Vagina (tissue), 2 donors: ENCODE data around the gene ACOT11. TPM values are rescaled to one million over a fixed set of nuclear protein-coding genes. Genes with fewer than 3 reads are reported as not detected.
A peak's percentile ranks its signal among the peaks of the same experiment; 100 is the strongest.
"Not testable (repeated sequence)": the region's sequence is repeated elsewhere in the genome, so short reads cannot be mapped to it uniquely, and the experiment has no call there.

ENCODE experiments used
- DNase-seq, 2 donors: peaks; one replicate each; pipeline ENCODE4 v3.0.0-alpha.2; 2017; ENCODE audit errors: extremely low spot score in 2 of 2
- H3K27ac ChIP-seq: fragments of 200-600 bp; sonication (generic); one replicate; pipeline ENCODE4 v1.5.1; 2019
- H3K27me3 ChIP-seq: fragments of 200-600 bp; sonication (generic); one replicate; pipeline ENCODE4 v1.5.1; 2019
- H3K36me3 ChIP-seq, 2 donors: fragments of 200-600 bp; sonication (generic); one replicate each; pipeline ENCODE4 v1.5.1; 2017 to 2019
- H3K4me1 ChIP-seq: fragments of 200-600 bp; sonication (generic); one replicate; pipeline ENCODE4 v1.5.1; 2019
- H3K4me3 ChIP-seq, 2 donors: fragments of 200-600 bp; sonication (generic); 1 replicate in 1 of 2; 2 replicates in 1 of 2; pipeline ENCODE4 v1.5.1; 2016 to 2019
- H3K9me3 ChIP-seq: fragments of 200-600 bp; sonication (generic); one replicate; pipeline ENCODE4 v1.5.1; 2019
- POLR2A ChIP-seq, 2 donors: fragments of 450-650 bp; IDR thresholded peaks; one replicate each; pipeline ENCODE4 v1.6.1; 2017; ENCODE audit warnings: antibody characterized with exemption in 2 of 2, mild to moderate bottlenecking in 2 of 2, moderate library complexity in 2 of 2
- POLR2AphosphoS5 ChIP-seq, 2 donors: sonication (generic); formaldehyde crosslinking; IDR thresholded peaks; one replicate each; pipeline ENCODE4 v1.9.0; 2017; ENCODE audit warnings: antibody characterized with exemption in 2 of 2, mild to moderate bottlenecking in 2 of 2, low read depth in 1 of 2; ENCODE audit not compliant: insufficient read depth in 1 of 2
- intact Hi-C: fragments of 100-400 bp; cut with DNase I; formaldehyde crosslinking; loops from one replicate; pipeline ENCODE4 v1.15.1; 2023
- total RNA-seq: library from RNA; depleted of rRNA; stranded (reverse); fragments of >200 nt; gene quantifications from one replicate; pipeline ENCODE4 v1.2.3, GENCODE V29; 2016
- TF ChIP-seq, protein P1 (sequence below), 3 experiments: fragments of 450-650 bp in 2 of 3; fragments of 200-600 bp in 1 of 3; sonication (generic) in 1 of 3; IDR thresholded peaks; one replicate each; pipeline ENCODE4 v1.5.1; 2017 to 2019; ENCODE audit warnings: antibody characterized with exemption in 3 of 3, mild to moderate bottlenecking in 2 of 3, moderate library complexity in 2 of 3

ACOT11 gene
- total RNA-seq, 1 donor from 2014 or later = 26.0 TPM

DNA sequence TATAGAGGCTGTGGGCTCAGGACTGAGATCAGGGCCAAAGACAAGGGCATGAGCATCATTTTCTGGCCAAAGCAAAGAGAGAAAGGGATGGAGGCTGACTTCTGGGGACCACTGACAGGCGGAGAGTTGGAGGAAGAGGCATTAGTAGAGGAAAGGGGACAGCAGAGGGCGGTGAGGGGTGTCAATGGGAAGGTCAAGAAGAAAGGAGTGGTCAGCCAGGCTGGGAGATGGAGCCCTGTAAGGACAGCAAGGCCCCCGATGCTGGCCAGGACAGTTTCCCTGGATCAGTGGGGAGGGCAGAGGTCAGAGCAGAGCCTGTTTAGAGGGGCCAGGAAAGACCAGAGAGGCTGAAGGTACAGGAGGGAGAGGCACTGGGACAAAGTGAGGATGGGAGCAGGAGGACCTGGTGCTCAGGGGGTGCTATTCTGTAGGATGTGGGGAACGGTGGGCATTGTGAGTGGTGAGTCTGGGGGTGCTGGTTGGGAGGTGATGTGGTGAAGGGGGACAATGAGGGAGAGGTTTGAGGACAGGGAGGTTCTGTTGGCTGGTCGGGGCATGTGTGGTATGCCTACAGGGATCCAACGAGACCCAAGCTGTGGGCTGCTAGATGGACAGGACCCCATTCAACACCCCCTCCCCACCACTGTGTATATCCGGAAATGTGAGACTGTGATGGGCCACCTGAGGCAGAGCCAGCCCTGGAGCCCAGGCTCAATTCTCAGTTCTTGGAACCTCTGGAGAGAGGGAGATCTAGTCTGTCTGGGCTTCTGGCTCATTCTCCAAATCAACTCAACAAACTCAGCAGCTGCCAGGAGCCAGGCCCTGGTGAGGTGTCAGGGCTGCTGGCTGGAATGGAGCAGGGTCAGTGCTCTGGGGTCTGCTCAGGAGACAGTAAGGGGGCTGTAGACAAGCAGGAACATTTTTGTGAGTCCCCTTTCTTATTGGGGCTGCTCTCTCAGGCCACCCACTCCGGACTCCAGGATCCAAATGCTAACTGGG lies 76.7 kb downstream of the ACOT11 start:
- no peak overlapping the region for H3K27ac ChIP-seq
- TF ChIP-seq, protein P1, sequence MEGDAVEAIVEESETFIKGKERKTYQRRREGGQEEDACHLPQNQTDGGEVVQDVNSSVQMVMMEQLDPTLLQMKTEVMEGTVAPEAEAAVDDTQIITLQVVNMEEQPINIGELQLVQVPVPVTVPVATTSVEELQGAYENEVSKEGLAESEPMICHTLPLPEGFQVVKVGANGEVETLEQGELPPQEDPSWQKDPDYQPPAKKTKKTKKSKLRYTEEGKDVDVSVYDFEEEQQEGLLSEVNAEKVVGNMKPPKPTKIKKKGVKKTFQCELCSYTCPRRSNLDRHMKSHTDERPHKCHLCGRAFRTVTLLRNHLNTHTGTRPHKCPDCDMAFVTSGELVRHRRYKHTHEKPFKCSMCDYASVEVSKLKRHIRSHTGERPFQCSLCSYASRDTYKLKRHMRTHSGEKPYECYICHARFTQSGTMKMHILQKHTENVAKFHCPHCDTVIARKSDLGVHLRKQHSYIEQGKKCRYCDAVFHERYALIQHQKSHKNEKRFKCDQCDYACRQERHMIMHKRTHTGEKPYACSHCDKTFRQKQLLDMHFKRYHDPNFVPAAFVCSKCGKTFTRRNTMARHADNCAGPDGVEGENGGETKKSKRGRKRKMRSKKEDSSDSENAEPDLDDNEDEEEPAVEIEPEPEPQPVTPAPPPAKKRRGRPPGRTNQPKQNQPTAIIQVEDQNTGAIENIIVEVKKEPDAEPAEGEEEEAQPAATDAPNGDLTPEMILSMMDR (IDR thresholded peaks at IDR 0.05) = no peak
- TF ChIP-seq POLR2AphosphoS5 (IDR thresholded peaks at IDR 0.05; ENCODE audit: insufficient read depth in 1 of 2, low read depth in 1 of 2) = no peak
- TF ChIP-seq POLR2A (IDR thresholded peaks at IDR 0.05) = no peak
- intact Hi-C loops = no loop called here
- no peaks in the 10 kb centered on the region for H3K4me1 ChIP-seq
- no peaks in the 10 kb centered on the region for H3K36me3 ChIP-seq
- no peaks in the 10 kb centered on the region for H3K27me3 ChIP-seq
- H3K4me3 ChIP-seq = no peak overlapping the region
- peak in 1 of 2 donors; percentile 56 for DNase-seq
- H3K9me3 ChIP-seq = no peaks in the 10 kb centered on the region

DNA sequence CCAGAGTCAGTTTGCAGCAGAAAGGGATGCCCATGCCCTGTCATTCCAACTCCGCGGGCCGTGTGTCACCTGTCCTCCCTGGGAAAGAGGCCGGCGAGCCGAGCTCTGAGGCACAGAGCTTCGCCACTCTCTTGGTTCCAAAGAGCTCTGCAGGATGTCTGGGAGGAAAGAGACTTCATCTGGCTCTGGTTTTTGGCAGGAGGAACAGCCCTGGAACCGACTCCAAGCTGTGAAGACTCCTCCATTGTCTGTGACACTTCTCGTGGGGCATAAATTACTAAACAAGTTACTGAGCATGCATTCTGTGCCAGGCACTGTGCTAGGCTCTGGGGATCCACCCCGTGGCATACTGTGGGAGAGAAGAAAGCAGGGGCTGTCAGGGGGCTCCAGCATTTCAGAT lies 79.2 kb downstream of the ACOT11 start:
- Histone ChIP-seq H3K36me3 (no peaks in the 10 kb centered on the region), H3K27me3 (no peaks in the 10 kb centered on the region), H3K4me3 (no peak overlapping the region), H3K27ac (no peak overlapping the region), H3K9me3 (no peaks in the 10 kb centered on the region), H3K4me1 (no peaks in the 10 kb centered on the region)
- intact Hi-C loops = no loop called here
- DNase-seq = no peak
- TF ChIP-seq, protein P1 (IDR thresholded peaks at IDR 0.05) = no peak
- no peak for TF ChIP-seq POLR2A (IDR thresholded peaks at IDR 0.05)
- no peak for TF ChIP-seq POLR2AphosphoS5 (IDR thresholded peaks at IDR 0.05; ENCODE audit: insufficient read depth in 1 of 2, low read depth in 1 of 2)

DNA sequence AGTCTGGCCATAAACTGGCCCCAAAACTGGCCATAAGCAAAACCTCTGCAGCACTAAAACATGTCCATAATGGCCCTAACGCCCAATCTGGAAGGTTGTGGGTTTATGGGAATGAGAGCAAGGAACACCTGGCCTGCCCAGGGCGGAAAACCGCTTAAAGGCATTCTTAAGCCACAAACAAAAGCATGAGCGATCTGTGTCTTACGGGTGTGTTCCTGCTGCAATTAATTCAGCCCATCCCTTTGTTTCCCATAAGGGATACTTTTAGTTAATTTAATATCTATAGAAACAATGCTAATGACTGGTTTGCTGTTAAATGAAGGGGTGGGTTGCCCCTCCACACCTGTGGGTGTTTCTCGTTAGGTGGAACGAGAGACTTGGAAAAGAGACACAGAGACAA lies 87.8 kb downstream of the ACOT11 start:
- intact Hi-C loops, H3K36me3 ChIP-seq, H3K4me3 ChIP-seq, H3K27me3 ChIP-seq, DNase-seq, H3K4me1 ChIP-seq, H3K27ac ChIP-seq, H3K9me3 ChIP-seq: not testable (repeated sequence)

DNA sequence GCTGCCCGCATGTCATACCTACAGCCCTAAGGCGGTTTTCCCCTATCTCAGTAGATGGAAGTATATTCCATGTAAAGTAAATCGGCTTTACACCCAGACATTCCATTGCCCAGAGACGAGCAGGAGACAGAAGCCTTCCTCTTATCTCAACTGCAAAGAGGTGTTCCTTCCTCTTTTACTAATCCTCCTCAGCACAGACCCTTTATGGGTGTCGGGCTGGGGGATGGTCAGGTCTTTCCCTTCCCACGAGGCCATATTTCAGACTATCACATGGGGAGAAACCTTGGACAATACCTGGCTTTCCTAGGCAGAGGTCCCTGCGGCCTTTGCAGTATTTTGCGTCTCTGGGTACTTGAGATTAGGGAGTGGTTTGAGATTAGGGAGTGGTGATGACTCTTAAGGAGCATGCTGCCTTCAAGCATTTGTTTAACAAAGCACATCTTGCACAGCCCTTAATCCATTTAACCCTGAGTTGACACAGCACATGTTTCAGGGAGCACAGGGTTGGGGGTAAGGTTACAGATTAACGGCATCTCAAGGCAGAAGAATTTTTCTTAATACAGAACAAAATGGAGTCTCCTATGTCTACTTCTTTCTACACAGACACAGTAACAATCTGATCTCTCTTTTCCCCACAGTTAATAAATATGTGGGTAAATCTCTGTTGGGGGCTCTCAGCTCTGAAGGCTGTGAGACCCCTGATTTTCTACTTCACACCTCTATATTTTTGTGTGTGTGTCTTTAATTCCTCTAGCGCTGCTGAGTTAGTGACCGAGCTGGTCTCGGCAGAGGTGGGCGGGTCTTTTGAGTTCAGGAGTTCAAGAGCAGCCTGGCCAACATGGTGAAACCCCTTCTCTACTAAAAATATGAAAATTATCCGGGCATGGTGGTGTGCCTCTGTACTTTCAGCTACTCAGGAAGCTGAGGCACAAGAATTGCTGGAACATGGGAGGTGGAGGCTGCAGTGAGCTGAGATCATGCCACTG lies 88.7 kb downstream of the ACOT11 start:
- H3K4me1 ChIP-seq, H3K9me3 ChIP-seq, intact Hi-C loops, H3K36me3 ChIP-seq, H3K27ac ChIP-seq, H3K4me3 ChIP-seq, H3K27me3 ChIP-seq: not testable (repeated sequence)
- peak in 1 of 2 donors; percentile 5 for DNase-seq

DNA sequence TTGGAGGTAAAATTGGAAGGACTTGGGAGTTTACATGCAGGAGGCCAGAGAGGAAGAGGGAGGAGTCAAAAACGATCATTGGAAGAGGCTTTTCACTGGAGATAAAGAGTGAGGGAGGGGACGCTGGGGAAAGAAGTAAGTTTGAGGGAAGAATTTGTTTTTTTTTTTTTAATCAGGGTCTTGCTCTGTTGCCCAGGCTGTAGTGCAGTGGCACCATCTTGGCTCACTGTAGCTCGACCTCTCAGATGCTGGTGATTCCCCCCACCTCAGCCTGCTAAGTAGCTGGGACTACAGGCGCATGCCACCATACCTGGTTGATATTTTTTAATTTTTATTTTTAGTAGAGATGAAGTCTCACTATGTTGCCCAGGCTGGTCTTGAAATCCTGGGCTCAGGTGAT lies 92.3 kb downstream of the ACOT11 start:
- no peak for TF ChIP-seq POLR2AphosphoS5 (IDR thresholded peaks at IDR 0.05; ENCODE audit: insufficient read depth in 1 of 2, low read depth in 1 of 2)
- TF ChIP-seq, protein P1 (IDR thresholded peaks at IDR 0.05) = no peak
- TF ChIP-seq POLR2A (IDR thresholded peaks at IDR 0.05) = no peak
- no peaks in the 10 kb centered on the region for H3K36me3 ChIP-seq
- no peak overlapping the region for H3K27ac ChIP-seq
- intact Hi-C loops = loop anchor here (5.0 kb wide), 1 partner anchor 1847 kb away; no protein-coding TSS in a partner anchor
- no peak overlapping the region for H3K4me3 ChIP-seq
- H3K9me3 ChIP-seq = no peaks in the 10 kb centered on the region
- H3K4me1 ChIP-seq = no peaks in the 10 kb centered on the region
- peak in 1 of 2 donors; percentile 20 for DNase-seq
- no peaks in the 10 kb centered on the region for H3K27me3 ChIP-seq
